Pulmonary artery endothelial cell (primary cell): ENCODE data around the gene HNRNPR. TPM values are rescaled to one million over a fixed set of nuclear protein-coding genes. Genes with fewer than 3 reads are reported as not detected.

Experiments used
- DNase-seq: peaks from one replicate; pipeline ENCODE4 v3.0.0-alpha.2; 2011; ENCODE audit warnings: low read depth, low spot score
- total RNA-seq: library from RNA; depleted of rRNA; stranded (reverse); fragments of >200 nt; gene quantifications from 2 replicates; pipeline ENCODE4 v1.2.3, GENCODE V29; 2014

Gene HNRNPR
- total RNA-seq, 1 donor from 2014 or later: 130 TPM

DNA sequence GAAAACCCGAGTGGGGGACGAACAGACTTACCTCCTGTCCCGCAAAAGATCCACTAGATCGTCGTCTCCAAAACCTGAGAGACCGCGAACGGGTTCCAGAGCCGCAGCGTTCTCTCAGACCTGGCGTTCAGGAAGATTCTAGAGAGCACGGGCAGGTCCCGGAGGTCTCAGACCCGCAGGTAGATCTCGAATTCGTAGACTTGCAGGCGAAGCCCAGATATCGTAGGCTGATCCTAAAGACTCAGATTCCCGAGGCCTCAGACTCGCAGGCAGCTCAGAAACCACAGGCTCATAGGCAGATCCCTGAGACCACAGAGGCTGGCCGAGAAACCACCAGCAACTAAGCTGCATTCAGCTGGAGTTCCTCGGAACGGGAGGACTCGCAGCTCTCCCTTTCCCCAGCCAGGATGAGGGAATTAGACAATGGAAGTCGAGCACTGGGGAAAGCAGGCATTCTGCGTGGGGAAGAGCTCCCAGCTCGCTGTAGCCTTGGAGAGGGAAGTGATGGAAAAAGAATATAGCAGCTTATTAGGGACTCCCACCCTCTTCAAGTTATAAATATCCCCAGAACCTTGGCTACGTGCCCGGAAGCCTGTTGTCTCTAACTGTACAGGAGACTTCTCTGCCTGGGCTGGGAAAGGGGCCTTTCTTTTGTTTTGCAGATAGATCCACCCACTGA is 25.4 kb upstream of the HNRNPR start, which contains the start of gene ZNF436:
Gene ZNF436 (minus strand): TSS at position 502 of the 679 bp plus-strand sequence. CDS start 1,831 bp downstream, outside the sequence.
- peak; percentile 67 for DNase-seq

DNA sequence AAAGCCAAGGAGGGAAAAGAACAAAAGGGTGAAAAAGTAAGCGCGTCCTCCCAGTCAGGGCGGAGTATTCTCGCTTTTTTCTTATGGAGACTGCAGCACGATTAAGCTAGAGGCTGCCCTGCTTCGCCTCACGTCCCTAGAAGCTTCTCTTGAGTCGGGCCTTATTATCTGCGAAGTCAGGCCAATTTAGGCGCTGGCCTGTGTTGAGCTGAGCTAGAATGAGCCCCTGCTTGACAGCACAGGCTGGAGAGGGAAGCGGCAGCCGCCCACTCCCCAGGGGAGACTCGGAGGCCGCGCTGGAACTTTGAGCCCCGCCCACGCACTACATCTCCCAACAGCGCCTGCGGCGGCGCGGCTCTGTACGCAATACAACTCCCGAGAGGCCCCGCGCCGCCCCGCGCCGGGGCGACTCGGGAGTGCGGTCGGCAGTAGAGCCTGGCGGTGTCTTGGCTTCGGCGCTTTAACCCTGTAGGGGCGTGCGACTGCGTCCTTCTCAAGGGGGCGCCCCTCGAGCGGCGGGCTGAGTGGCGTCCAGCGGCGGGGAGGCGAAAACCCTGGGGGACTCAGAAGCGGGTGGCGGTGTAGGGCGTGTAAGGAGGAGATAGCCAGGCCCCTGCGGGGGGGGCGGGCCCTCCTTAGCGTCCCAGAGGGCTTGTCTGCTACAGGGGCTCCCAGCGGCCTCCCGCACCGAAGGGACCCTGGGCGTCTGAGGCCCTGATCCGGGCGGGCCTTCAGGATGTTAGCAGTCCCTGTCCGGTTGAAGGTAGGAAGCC is 24.7 kb upstream of the HNRNPR start:
- peak; percentile 71 for DNase-seq

DNA sequence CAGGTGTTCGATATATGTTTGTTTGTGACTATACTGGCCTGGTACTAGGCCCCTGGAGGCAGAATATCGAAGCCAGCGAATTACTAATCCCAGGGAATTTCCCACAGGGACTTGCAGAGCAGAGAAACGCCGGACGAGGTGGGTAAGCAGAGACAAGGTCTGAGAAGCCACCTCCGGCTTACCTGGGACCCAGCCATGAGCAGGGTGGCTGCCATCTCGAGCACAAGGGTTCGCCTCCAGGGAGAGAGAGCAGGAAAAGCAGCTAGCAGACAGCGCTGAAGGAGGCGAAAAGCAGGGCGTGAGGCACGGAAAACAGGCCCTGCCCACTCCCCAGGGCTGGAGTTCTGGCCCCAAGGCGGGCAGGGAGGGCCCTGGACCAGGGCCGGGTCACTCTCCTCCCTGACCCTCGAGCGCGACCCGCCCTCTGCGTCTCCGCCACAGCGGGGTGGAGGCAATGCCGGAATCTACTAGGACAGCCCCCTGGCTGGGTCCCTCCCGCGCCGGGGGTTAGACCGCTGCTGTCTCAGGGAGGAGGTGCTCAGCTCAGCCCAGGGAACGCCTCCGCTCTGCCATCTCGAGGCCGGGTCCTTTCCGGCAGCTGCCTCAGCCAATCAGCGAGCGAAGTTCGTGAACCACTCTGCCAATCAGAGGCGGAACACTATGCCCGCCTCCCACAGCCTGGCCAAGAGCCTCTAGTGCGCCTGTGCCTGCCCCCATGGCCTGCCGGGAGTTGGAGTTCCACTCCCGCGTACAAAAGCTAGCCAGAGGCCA is 23.9 kb upstream of the HNRNPR start:
- peak; percentile 96 for DNase-seq

GRCh38 chr1:23367451-23367790 is 23.3 kb upstream of the HNRNPR start:
- DNase-seq: no peak

DNA sequence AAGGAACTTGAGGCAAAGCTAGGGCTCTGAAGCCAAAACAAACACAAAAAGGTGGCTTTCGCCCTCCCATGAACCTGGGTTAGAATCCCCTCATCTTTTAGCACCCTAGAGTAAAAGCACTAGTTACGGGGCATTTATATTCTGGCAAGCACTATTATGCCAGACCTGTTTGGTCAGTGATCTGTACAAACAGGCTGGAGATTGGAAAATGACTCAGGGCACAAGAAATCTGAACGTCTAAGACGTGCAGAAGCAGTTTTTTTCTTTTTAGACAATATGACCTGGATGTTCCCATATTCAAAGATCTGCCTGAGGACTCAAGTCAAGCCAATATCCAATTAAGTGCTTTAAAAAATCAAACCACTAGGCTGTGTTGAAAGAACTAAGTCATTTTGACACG is 22.5 kb upstream of the HNRNPR start:
- DNase-seq: no peak

DNA sequence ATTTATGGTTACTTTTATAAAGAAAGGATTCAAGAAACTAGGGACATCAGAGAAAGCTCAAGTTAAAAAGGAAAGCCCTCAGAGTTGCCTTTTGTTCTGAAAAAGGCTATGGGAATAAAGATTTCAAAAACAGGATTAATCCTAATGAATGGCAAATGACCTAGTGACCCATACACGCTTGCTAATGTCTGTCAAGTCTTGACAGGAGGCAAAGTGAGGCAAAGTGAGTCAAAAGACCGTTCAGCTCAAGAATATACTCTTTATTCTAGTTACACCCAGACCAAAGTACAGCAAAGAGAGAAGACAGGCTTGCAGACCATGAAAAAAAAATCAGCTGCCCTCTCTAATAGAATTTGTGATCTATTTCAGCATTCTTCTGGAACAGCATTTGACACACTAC is 22.1 kb upstream of the HNRNPR start:
- DNase-seq: no peak

- DNase-seq: no peak
Observed at GRCh38 chr1:23362218-23362713, 18.2 kb upstream of the HNRNPR start.

DNA sequence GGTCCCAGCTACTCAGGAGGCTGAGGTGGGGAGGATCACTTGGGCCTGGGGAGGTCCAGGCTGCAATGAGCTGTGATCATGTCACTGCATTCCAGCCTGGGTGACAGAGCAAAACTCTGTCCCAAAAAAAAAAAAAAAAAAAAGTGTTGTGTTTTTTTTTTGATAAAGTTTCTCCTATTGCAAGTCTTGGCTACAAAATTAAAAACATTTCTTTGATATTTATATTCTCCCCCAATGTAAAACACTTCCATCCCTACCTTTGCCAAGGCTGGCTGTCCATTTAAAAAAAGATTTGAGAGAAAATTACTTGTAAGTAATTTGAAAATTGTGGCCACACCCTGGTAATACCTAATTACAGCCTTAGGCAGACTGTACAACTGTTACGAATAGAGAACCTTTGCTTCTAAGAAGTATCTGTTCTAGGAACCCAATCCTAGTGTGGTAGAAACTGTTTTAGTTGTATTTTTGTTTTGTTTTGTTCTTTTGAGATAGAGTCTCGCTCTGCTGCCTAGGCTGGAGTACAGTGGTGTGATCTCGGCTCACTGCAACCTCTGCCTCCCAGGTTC is 14.3 kb upstream of the HNRNPR start:
- DNase-seq: no peak

DNA sequence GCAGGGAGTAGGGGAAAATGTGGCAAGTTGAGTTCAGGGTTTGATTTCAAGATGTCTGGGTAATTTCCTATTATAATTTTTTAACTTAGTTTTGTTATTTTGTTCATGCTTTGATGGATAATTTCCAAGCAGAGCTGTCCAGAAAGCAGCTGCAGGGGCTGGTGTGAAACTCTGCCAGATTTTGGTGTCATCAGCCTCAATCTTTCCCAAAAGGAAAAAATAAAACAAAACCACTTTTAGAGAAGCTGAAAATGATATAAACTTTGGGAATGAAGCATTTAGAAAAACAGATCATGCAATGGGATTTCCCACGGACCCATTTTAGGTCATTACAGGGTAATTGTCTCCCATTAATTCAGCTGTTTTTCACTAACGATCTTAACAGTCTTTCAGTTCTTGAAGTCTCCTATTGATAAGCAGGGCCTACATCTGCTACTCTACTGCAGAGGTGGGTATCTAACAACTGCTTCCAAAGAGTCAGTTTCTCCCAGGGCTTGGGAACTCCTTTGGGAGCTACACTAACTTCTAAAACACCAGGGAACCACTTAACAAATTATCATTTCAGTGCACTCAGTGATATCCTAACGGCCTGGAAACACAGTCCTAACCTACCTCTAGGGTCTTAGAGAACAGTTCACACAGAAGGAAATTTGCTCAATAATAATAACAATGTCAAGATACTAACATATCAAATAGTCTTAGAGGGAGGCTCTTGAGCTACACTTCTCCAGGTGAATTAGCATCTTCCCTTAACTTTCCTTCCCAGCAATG is 13.2 kb upstream of the HNRNPR start:
- no peak for DNase-seq

- no peak for DNase-seq
Observed at GRCh38 chr1:23356471-23357137, 12.5 kb upstream of the HNRNPR start.

DNA sequence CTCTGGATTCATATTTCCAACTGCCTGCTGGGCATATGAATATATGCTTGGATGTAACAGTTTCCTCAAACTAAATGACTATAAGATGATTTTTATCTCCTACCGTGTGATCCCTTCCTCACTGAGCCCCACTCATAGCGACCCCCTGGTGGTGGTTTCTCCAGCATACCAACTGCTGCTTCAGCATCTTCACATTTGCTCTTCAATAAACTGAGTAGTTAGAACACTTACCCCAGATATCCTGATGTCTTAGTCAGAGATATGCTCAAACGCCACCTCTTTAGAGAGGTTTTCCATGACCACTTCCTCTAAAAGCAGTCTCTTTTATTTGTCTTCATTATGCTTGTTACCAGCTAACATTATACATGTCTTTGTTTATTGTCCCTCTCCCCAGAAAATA is 10.2 kb upstream of the HNRNPR start:
- no peak for DNase-seq

DNA sequence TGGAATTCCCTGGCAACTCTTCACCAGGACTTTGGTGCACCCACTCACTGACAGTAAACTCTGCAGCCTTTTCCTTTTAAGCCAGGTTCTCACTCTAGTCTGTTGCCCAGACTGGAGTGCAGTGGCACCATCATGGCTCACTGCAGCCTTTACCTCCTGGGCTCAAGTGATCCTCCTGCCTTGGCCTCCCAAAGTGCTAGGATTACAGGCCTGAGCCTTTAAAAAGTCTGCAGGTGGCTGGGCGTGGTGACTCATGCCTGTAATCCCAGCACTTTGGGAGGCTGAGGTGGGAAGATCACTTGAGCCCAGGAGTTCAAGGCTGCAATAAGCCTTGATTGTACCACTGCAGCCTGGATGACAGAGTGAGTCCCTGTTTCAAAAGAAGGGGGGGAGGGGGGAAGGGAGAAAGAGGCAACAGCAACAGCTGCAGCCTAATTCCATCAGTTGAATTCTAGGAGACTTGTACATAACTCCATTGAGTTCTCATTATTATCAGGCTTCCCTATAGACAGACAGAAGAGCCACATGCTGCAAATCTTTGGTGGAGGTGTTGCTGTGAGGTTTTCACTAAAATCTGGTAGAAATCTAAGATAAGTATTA is 8.1 kb upstream of the HNRNPR start:
- DNase-seq: no peak

GRCh38 chr1:23345920-23346319 is 1.8 kb upstream of the HNRNPR start:
- no peak for DNase-seq

GRCh38 chr1:23344987-23345472 is 946 bp upstream of the HNRNPR start:
- DNase-seq: no peak

- no peak for DNase-seq
Observed at GRCh38 chr1:23343221-23344110, 618 bp downstream of the HNRNPR start.

DNA sequence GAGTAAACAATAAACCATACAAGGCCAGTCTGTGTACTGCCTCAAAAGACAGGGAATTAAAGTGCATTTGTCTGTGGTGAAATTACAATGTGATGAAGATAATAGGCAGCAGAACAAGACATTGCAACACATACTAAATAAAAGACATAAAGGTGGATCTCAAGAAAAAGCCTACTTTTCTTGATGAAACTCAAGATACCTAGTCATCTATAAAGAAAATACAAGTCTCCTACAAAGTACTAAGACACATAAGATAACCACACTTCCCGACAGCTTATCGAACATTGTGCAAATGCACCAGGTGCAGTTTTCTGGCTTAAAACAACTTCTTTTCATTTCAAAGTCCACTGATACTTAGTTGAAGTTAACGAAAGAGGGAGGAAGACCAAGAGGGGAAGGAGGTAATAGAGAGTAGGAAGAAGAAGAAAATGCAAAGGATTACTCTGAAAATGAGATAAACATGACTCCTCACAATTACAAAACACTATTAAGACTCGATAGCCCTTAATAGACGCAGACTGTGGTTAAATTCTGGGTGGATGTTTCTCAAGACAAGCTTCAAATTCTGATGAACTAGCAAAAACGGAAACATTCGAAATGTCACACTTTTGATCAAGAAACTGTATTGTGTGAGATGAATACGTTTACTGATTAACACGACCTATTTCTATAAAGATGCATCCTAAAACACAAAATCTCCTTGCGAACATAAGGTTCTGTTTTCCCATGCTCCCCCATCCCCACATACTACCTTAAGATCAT is 2.0 kb downstream of the HNRNPR start:
- no peak for DNase-seq

- no peak for DNase-seq
Observed at GRCh38 chr1:23339632-23340031, 4.5 kb downstream of the HNRNPR start.

- DNase-seq: no peak
Observed at GRCh38 chr1:23337869-23338268, 6.2 kb downstream of the HNRNPR start.
